SK-N-SH (cell line): ENCODE data around the gene ACACA. TPM values are rescaled to one million over a fixed set of nuclear protein-coding genes. Genes with fewer than 3 reads are reported as not detected.

Source experiments
- CTCF ChIA-PET: fragments of 300-600, 350-600 bp; formaldehyde crosslinking; extraction: SDS; loops from one replicate; lab custom pipeline; 2021; lab: Yijun Ruan, JAX
- POLR2A ChIA-PET: fragments of 350-600 bp; sonication (Branson Sonifier 250); formaldehyde crosslinking; extraction: SDS; loops from one replicate; lab custom pipeline; 2020; ENCODE audit warnings: antibody characterized with exemption, inconsistent platforms; lab: Yijun Ruan, JAX
- DNase-seq: peaks from one replicate; pipeline ENCODE4 v3.0.0; 2012
- H2AFZ ChIP-seq: fragments of 200-600 bp; sonication (generic); 2 replicates; pipeline ENCODE4 v1.8.1; 2016; ENCODE audit warnings: antibody characterized with exemption, mild to moderate bottlenecking, low read depth
- H3F3A ChIP-seq: fragments of 200-600 bp; sonication (generic); replicated peaks from 2 replicates; pipeline ENCODE3; 2016; ENCODE audit warnings: antibody characterized with exemption, mild to moderate bottlenecking; ENCODE audit not compliant: insufficient read depth
- H3K27ac ChIP-seq, 2 experiments: fragments of 200-500 bp in 1 of 2; fragments of 200-600 bp in 1 of 2; sonication (Bioruptor generic) in 1 of 2; sonication (generic), shearing (Covaris generic) in 1 of 2; 2 replicates each; pipeline versions ENCODE4 v1.5.1 to v1.6.1; 2014 to 2016; ENCODE audit warnings: low read depth in 2 of 2, inconsistent platforms in 1 of 2, low read length in 1 of 2, mild to moderate bottlenecking in 1 of 2, mixed read lengths in 1 of 2
- H3K27me3 ChIP-seq: fragments of 200-600 bp; sonication (generic), shearing (Covaris generic); 2 replicates; pipeline ENCODE4 v1.6.1; 2016; ENCODE audit warnings: mixed run types; ENCODE audit not compliant: insufficient read depth
- H3K36me3 ChIP-seq, 2 experiments: fragments of 200-500 bp in 1 of 2; fragments of 200-600 bp in 1 of 2; sonication (Bioruptor generic) in 1 of 2; sonication (generic) in 1 of 2; replicated peaks in 1 of 2; 2 replicates each; pipeline versions ENCODE3 to v1.5.1; 2014 to 2016; ENCODE audit warnings: low read length in 1 of 2, mild to moderate bottlenecking in 1 of 2; ENCODE audit not compliant: insufficient read depth in 2 of 2, control insufficient read depth in 1 of 2
- H3K4me1 ChIP-seq, 2 experiments: fragments of 200-500 bp in 1 of 2; fragments of 200-600 bp in 1 of 2; sonication (Bioruptor generic) in 1 of 2; sonication (generic), shearing (Covaris generic) in 1 of 2; 2 replicates each; pipeline versions ENCODE4 v1.5.1 to v1.6.1; 2014 to 2016; ENCODE audit warnings: low read depth in 1 of 2, low read length in 1 of 2, mixed run types in 1 of 2; ENCODE audit not compliant: insufficient read depth in 2 of 2, control insufficient read depth in 1 of 2
- H3K4me2 ChIP-seq: fragments of 200-600 bp; sonication (generic), shearing (Covaris generic); 2 replicates; pipeline ENCODE4 v1.6.1; 2017; ENCODE audit warnings: mixed run types
- H3K4me3 ChIP-seq, 2 experiments: fragments of 200-500 bp in 1 of 2; fragments of 200-600 bp in 1 of 2; sonication (Bioruptor generic) in 1 of 2; sonication (generic), shearing (Covaris generic) in 1 of 2; 2 replicates each; pipeline versions ENCODE4 v1.5.1 to v1.8.1; 2014 to 2016; ENCODE audit warnings: low read depth in 2 of 2, inconsistent platforms in 1 of 2, low read length in 1 of 2, mild to moderate bottlenecking in 1 of 2, mixed read lengths in 1 of 2, moderate library complexity in 1 of 2
- H3K79me2 ChIP-seq: fragments of 200-600 bp; sonication (generic); 2 replicates; pipeline ENCODE4 v1.8.1; 2017; ENCODE audit warnings: mild to moderate bottlenecking; ENCODE audit not compliant: insufficient read depth
- H3K9ac ChIP-seq: fragments of 200-600 bp; sonication (generic); 2 replicates; pipeline ENCODE4 v1.6.1; 2017; ENCODE audit warnings: mixed run types
- H3K9me2 ChIP-seq: fragments of 200-600 bp; sonication (generic); 2 replicates; pipeline ENCODE4 v1.6.1; 2017; ENCODE audit warnings: mixed run types
- H3K9me3 ChIP-seq: fragments of 200-600 bp; sonication (generic); 2 replicates; pipeline ENCODE4 v1.6.1; 2017; ENCODE audit warnings: mixed run types, mild to moderate bottlenecking, moderate library complexity
- H4K20me1 ChIP-seq: fragments of 200-600 bp; sonication (generic); 2 replicates; pipeline ENCODE4 v1.6.1; 2017; ENCODE audit warnings: mild to moderate bottlenecking, mixed run types; ENCODE audit not compliant: insufficient read depth
- CHD2 ChIP-seq: fragments of 150-350 bp; IDR thresholded peaks from 2 replicates; pipeline ENCODE4 v1.6.1; 2018; ENCODE audit warnings: low read length; ENCODE audit not compliant: partially characterized antibody
- CTCF ChIP-seq: fragments of 200-600 bp; sonication (generic); IDR thresholded peaks from 2 replicates; pipeline ENCODE4 v1.6.1; 2017; ENCODE audit warnings: antibody characterized with exemption, mild to moderate bottlenecking, moderate library complexity
- ELF1 ChIP-seq: IDR thresholded peaks from 2 replicates; pipeline ENCODE4 v1.4.0; 2012
- EP300 ChIP-seq, 2 experiments: IDR thresholded peaks; 2 replicates each; pipeline versions ENCODE4 v1.4.0 to v1.6.1; 2012; ENCODE audit warnings: borderline replicate concordance in 1 of 2, low read depth in 1 of 2, low read length in 1 of 2
- EZH2phosphoT487 ChIP-seq: fragments of 200-600 bp; sonication (generic); IDR thresholded peaks from 2 replicates; pipeline ENCODE4 v1.6.1; 2017; ENCODE audit warnings: low read depth, mixed run types, mild to moderate bottlenecking, antibody characterized with exemption, moderate library complexity, borderline replicate concordance
- FOXJ3 ChIP-seq: sonication (generic); formaldehyde crosslinking; IDR thresholded peaks from 2 replicates; pipeline ENCODE4 v1.5.1; 2020; ENCODE audit warnings: mild to moderate bottlenecking, missing genetic modification reagents
- FOXM1 ChIP-seq: IDR thresholded peaks from 2 replicates; pipeline ENCODE4 v1.4.0; 2012; ENCODE audit warnings: low read depth, mild to moderate bottlenecking
- JUND ChIP-seq: IDR thresholded peaks from 2 replicates; pipeline ENCODE4 v1.4.0; 2012
- MAX ChIP-seq: IDR thresholded peaks from 2 replicates; pipeline ENCODE4 v1.4.0; 2012; ENCODE audit warnings: low read depth
- MEF2A ChIP-seq: IDR thresholded peaks from 2 replicates; pipeline ENCODE4 v1.4.0; 2012; ENCODE audit warnings: low read depth, borderline replicate concordance
- NFIC ChIP-seq: IDR thresholded peaks from 2 replicates; pipeline ENCODE4 v1.4.0; 2012; ENCODE audit warnings: borderline replicate concordance
- PBX3 ChIP-seq: IDR thresholded peaks from 2 replicates; pipeline ENCODE4; 2012
- RXRA ChIP-seq: IDR thresholded peaks from 2 replicates; pipeline ENCODE4 v1.4.0; 2012; ENCODE audit warnings: low read depth, mild to moderate bottlenecking, borderline replicate concordance
- SIN3A ChIP-seq: IDR thresholded peaks from 2 replicates; pipeline ENCODE4 v1.6.1; 2012; ENCODE audit warnings: low read depth, mild to moderate bottlenecking, low read length, moderate library complexity, borderline replicate concordance
- TCF12 ChIP-seq: IDR thresholded peaks from 2 replicates; pipeline ENCODE4 v1.4.0; 2012
- TEAD4 ChIP-seq: IDR thresholded peaks from 2 replicates; pipeline ENCODE4 v1.4.0; 2012; ENCODE audit warnings: mild to moderate bottlenecking, borderline replicate concordance; ENCODE audit not compliant: insufficient read depth
- ZBTB33 ChIP-seq: IDR thresholded peaks from 2 replicates; pipeline ENCODE4 v1.4.0; 2012; ENCODE audit warnings: low read depth, borderline replicate concordance
- WGBS: methylation state at CpG from one replicate; pipeline ENCODE4 v1.1.6; 2017; ENCODE audit warnings: low lambda C conversion rate; 5-methylcytosine and 5-hydroxymethylcytosine counted together
- polyA plus RNA-seq, 3 experiments: library from polyadenylated mRNA; depleted of rRNA; stranded (reverse); fragments of >200 nt; gene quantifications; 2 replicates each; pipeline ENCODE4 v1.2.3, GENCODE V29; 2012

The ACACA gene
- polyA plus RNA-seq, 1 of the 3 experiments (the other 2 are of a cell fraction), result 27.2 TPM

- H4K20me1 ChIP-seq, result no peaks in the 10 kb centered on the region
- H3K27me3 ChIP-seq, result no peaks in the 10 kb centered on the region
- H3K9me2 ChIP-seq, result no peaks in the 10 kb centered on the region
- H3K4me2 ChIP-seq, result no peak overlapping the region
- DNase-seq, result no peak
- POLR2A ChIA-PET, result no interaction called here
- no peak overlapping the region for H3K4me3 ChIP-seq
- no peaks in the 10 kb centered on the region for H3K79me2 ChIP-seq
- no peaks in the 10 kb centered on the region for H3F3A ChIP-seq
- H3K9ac ChIP-seq, result no peak overlapping the region
- H3K9me3 ChIP-seq, result no peaks in the 10 kb centered on the region
- CTCF ChIA-PET, result no interaction called here
- peaks cover 0 to 4% of the 10 kb centered on the region in 2 experiments for H3K36me3 ChIP-seq
- H2AFZ ChIP-seq, result no peak overlapping the region
- no peak overlapping the region for H3K27ac ChIP-seq
- H3K4me1 ChIP-seq, result peaks cover 0 to 3% of the 10 kb centered on the region in 2 experiments; a peak in 2 of 4 replicates
- WGBS, result 95% methylated on average over 1 of the region's 1 CpG
- TF ChIP-seq RXRA, result no peak
- no peak for TF ChIP-seq FOXJ3 (CRISPR knock-in tag)
- TF ChIP-seq ZBTB33, result no peak
- no peak for TF ChIP-seq CHD2
- TF ChIP-seq MAX, result no peak
- TF ChIP-seq MEF2A, result no peak
- no peak for TF ChIP-seq JUND
- no peak for TF ChIP-seq SIN3A
Observed at GRCh38 chr17:37167756-37168155, 238.9 kb downstream of the ACACA start.

GRCh38 chr17:37164057-37164456 lies 242.6 kb downstream of the ACACA start:
- peaks cover 0 to 6% of the 10 kb centered on the region in 2 experiments for H3K36me3 ChIP-seq
- H3K27me3 ChIP-seq, result no peaks in the 10 kb centered on the region
- H3K4me2 ChIP-seq, result no peak overlapping the region
- no peak overlapping the region for H3K9ac ChIP-seq
- peaks cover 0 to 3% of the 10 kb centered on the region in 2 experiments; a peak in 1 of 4 replicates for H3K4me1 ChIP-seq
- no peaks in the 10 kb centered on the region for H3K9me3 ChIP-seq
- no peak overlapping the region for H3K4me3 ChIP-seq
- CTCF ChIA-PET, result interaction anchor here (0.6 to 3.0 kb wide), 7 partner anchors 9 to 421 kb away, joined by 3 to 12 read pairs (median 3); no protein-coding TSS in a partner anchor
- no peak overlapping the region for H2AFZ ChIP-seq
- H3K79me2 ChIP-seq, result no peaks in the 10 kb centered on the region
- DNase-seq, result peak; percentile 22
- H3K9me2 ChIP-seq, result no peaks in the 10 kb centered on the region
- no peaks in the 10 kb centered on the region for H3F3A ChIP-seq
- H4K20me1 ChIP-seq, result no peaks in the 10 kb centered on the region
- H3K27ac ChIP-seq, result no peak overlapping the region
- WGBS, result 100% methylated on average over 2 of the region's 2 CpGs
- POLR2A ChIA-PET, result interaction anchor here (0.9 to 1.0 kb wide), 2 partner anchors 16 to 54 kb away, joined by 3 to 4 read pairs; no protein-coding TSS in a partner anchor
- TF ChIP-seq NFIC, result no peak
- TF ChIP-seq FOXM1, result no peak
- no peak for TF ChIP-seq EP300 (IDR thresholded peaks at IDR 0.05; ENCODE audit: borderline replicate concordance in 1 of 2, low read depth in 1 of 2, low read length in 1 of 2)
- TF ChIP-seq ELF1, result no peak
- no peak for TF ChIP-seq EZH2phosphoT487
- TF ChIP-seq FOXJ3 (CRISPR knock-in tag), result no peak
- no peak for TF ChIP-seq SIN3A
- TF ChIP-seq ZBTB33, result no peak
- no peak for TF ChIP-seq TCF12
- TF ChIP-seq MAX, result no peak
- TF ChIP-seq TEAD4, result no peak
- TF ChIP-seq PBX3, result no peak
- no peak for TF ChIP-seq CTCF
